GM19351 (cell line): Measurements from ENCODE around the gene GMDS.

Source experiments
- ATAC-seq: cut with Tn5 transposase; IDR thresholded peaks from one replicate; pipeline ENCODE4 v1.9.1; 2021; ENCODE audit warnings: mild to moderate bottlenecking, moderate library complexity; ENCODE audit not compliant: unreplicated experiment

The GMDS gene

DNA sequence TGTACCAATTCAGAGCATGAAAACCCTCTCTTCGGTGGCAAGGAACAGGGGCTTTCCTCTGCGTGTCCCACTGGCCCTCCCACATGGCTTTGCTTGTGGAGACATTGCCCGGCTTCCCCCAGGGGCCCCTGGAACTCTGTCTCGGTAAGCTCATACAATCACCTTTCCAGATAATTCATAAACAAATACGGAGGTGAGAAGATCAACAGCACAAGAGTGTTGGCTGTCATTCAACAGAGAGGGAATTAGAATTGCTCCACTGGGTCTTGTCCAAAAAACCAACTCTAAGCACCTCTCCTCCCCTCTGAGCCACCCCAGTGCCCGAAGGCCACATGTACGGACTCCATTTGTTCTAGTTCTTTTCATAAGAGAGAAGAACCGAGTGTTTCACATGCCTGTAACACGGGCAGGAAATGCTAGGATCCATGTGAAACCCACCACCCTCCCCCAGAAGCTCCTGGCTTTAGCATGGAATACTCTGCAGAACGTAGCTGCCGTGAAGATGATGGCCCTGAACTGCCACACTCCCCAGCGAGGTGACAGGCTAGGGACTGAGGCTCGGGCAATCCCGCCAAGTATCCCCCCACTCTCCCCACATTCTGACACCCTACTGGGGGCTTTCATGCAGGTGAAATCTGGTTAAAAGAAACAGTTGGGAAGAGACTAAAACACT lies 660.3 kb downstream of the GMDS start:
- ATAC-seq = no peak

DNA sequence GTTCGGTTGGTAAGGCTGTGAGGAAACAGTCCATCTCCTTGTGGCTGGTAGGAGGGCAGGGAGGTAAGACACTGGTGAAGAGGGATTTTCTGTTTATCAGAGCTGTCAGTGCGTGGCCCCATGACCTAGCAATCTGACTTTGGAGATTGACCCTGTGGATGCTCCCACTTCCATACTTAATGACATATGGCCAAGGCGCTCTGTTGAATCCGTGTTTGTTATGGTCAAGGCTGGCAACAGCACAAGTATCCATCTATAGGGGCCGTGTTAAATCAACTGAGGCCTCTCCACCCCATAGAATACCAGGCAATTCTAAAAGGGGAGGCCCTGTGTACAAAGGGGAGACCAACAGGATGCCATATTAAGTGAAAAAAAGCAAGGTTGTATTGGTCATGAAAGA lies 661.3 kb downstream of the GMDS start:
- no peak for ATAC-seq

DNA sequence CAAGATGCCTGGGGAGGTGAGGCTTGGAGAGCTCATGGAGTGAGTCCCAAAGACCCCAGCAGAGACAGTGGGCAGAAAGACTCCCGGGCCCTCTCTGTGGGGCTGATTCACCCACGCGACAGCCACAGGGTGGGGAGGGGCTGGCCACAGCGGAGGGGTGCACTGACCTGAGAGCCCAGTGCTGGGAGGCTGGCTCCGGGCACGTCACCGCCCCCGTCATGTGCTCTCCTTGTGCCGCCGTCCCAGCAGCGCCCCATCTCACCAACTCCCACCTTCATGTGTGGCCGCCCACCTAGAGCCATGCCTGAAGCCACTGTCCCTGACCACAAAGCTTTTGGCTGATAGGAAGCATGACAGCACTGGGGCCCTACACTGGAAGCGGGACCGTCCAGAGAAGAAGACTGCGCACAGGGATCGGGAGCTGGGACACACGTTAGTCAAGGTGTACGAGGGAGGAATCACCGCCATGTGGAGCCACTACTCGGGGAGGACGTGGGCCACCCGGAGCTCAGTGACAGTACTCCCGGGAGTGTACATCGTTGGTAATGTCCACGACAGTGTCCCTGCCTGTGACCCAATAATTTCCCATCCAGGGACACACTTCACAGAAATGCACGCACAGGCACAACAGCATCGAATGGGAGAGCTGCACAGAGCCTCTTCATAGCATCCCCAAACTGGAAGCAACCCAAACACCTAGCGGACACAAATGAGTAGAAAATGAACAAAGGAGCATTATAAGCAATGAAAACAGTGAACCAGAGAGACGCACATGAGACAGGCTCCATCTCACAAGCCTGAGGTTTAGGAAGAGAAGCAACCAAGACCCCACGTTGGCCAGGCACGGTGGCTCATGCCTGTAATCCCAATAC lies 664.0 kb downstream of the GMDS start:
- ATAC-seq = no peak

DNA sequence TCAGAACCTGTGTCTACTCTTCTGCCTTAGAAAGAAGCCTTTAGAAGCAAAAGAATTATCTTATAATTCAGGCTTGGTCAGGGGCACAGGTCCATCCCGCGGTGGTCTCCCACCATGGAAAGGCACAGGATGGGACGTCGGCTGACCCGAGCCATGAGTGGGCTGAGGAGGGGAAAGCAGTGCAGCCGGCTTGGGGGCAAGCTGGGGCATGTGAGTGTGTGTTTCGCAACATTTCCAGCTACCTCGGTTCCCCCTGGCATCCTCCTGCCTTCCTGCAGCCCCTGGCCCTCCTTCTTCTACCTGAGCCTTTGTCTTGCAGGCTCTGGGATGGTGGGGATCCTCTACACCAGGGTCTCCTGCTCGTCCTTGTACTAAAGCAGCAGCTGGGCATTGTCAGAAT lies 664.8 kb downstream of the GMDS start:
- no peak for ATAC-seq

DNA sequence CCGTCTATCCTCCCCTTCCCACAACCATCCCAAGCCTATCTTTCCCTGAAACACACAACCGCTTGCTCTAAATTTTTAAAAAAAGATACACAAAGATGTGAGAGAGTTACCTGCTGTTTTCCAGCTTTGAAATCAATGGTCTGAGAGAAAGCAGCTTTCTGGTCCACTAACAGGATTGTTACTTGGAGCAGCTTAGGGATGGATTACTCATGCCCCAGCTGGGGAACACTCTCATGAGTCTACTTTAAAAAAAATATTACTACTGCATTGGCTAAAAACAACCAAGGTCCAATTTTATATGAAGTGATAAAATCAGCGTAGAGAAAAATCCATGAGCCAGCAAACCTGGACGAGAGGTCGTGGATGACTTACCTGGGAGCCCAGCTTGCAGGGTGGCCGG lies 665.3 kb downstream of the GMDS start:
- ATAC-seq = no peak

DNA sequence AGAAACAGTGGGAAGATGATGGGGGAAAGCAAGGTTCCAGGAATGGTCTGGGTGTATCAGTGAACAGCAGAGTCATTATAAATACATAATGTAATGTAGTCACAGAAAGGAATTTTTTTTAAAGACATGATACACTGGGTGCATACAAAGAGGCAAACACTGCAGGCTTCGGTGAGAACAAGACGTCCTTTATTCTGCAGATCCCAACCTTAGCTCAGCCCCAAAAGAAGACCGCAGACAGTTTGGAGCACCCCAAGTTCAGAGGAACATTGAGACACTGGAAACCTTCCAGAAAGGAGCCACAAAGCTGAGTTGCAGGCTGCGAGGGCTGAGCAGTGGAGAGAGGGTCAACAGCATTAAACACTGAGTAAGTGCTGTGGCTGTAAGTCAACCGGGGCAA lies 666.3 kb downstream of the GMDS start:
- ATAC-seq = no peak

DNA sequence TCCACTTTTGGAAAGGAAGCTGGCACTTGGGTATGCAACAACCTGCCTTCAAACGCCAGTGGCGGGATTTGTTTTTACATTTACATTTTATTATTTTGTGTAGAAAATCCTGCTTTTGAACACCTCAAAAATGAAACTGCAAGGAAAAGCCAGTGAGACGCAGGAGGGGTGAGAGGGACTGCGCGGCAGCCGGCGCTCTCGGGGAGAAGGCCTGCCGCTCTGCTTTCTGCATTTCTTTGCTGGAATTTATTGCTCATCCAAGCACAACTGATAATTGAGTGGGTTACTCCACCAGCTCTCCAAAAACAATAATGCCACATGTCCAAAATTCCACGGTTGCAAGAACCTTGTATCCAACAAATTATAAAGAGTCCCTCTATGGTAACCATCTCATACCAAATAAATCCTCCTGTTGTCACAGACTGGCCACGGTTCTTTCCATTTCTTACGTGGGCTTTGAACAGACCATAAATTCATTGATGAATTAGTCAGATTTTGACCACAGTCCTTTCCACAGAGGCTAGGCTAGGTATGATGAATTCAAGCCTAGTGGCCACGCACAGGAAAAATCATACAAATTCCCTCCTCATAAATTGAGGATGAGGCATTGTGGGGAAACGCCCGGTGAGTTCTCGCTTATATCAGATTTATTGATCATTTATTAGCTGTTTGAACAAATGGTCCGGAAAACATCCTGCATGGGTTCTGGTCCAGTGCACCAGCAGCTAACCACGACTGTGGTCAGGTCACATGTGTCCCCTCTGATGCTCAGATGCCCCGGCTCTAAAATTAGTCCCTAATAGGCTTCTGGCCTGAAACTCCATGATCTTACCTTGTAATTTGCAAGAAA lies 667.3 kb downstream of the GMDS start:
- peak; percentile 55 for ATAC-seq

DNA sequence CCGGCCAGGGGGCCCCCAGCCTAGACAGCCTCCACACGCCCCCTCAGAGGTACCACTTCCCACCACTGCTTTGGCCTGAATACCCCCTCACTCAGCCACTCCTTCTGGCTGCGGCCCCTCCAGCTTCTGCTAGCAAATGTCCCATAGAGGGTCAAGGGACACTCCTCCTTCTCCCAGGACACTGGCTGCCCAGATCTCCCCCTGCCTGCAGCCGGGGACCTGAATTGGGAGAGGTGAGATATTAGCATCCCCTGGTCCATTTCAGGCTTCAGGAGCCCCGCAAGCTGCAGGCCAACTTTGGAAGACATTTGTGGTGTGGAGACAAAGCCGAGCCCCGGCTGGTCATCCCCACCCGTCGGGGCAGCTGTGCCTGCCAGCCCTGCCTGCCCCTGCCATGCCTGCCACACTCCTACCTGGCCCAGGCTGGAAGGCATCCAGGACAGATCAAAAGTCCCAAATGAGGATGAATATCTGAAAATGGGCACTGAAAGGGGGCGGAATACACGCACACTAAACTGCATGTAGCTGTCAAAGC lies 668.2 kb downstream of the GMDS start:
- ATAC-seq = no peak

DNA sequence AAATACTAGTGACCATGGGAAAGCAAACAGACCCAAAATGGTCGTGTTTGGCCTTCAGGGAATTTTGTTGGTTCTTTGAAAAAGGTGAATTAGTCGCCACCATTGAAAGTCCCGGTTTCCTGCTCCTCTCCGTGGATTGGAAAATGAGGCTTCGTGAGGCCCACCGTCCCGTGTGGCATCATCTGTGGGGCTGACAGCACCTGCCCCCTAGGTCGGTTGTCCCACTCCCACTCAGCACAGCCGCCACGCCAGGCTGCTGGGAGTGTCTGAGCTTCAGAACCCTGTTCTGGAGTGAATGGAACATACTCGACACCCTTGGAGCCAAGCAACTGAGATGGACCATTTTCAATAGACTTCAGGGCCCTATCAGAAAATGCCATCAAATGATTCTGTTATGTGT lies 668.7 kb downstream of the GMDS start:
- no peak for ATAC-seq

DNA sequence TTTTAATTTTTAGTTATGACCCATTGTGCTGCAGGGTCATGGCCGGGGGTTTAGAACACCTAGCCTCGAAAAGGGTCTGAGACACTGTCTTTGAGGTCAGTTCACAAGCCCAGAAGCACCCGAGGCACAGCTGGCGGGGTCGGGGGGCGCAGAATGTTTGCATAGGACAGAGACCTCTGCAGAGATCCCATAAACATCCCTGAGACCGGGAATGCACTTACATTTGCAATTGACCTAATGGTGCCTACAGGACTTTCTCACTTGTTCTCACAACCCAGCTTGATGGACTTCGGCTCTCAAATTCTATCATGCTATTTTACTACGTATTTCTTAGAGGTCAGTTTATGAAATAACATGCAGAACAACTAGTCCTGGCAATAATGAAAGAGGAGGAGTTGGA lies 669.2 kb downstream of the GMDS start:
- ATAC-seq = no peak

DNA sequence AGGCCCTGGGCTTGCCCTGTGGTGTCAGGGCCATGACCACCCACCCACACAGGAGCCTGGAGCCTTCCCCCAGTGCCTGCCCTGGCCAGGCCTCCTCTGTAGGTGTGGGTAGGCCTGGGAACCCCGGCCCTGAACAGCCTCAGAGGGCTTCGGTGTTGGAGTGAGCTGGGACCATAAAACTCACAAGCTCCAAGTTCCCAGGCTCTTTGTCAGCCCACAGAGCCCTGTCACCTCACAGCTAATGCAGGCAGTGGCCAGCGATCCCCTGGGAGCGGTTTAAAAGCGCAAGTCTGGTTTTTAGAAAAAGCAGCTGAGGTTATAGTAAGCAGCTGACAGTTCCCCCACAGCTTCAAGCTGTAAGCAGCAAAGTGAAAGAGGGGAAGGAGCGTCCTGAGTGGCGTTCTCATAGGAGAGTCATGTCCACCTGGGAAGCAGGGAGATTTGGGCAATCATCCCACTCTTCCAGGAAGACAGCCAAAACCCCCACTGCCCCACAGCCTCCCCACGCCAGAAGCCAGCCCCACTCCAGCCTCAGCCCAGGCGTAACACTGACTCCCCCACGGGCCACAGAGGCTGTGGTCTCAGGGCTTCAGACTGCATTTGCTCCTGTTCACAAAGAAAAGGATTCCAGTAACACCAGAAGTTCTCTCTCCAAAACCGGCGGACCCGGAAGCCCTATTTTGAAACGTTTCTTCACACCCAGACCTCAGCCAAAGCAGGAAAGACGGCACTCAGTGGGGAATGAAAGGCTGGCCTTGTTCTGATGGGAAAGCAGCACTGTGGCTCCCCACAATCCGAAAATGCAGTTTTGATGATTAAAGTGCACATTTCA lies 670.0 kb downstream of the GMDS start:
- ATAC-seq = no peak

DNA sequence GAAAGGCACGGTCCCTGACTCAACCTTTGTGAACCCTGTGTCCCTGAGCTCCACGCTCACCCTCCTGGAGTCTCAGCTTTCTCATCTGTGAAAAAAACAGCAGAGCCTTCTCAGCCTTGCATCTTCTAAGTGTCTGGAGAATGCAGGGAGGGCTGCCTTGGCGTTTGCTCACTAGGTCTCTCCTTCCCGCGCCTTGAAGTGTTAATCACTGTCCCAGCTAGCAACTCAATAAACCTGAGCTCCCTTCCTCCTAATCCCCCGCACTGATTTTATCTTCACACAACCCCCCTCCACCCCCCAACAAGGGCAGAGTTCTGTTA lies 670.6 kb downstream of the GMDS start:
- no peak for ATAC-seq

DNA sequence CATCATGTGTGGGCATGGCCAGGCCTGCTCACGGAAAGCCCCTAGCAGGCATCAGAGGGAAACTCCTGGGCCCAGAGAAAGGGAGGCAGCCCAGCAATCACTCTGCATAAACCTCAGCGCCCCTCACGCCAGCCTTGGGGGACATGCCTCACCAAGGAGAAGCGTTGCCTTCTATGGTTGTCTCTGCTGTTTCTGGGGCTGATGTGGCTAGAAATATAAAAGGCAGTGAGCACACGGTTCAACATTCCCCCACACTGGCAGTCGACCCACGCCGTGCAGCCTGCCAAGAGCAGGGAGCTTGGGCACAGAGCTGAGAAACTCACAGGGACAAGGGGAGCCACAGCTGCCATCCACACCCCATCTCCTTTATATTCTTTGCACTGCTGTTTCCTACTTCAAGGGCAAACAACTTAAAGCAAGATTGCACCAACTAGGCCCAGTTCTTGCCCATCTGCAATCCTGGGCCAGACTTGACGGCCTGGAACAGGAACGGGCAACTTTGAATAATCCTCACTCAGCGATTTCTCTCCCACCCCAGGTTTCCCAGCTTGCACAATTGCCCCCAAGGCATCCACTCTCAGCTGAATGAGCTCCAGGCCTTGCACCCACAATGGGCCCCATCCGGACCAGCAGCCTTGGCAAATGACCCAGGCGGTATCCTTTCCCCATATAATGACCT lies 671.2 kb downstream of the GMDS start:
- no peak for ATAC-seq
